Esophagus squamous epithelium (tissue), 5 donors: ENCODE data around the gene KIAA2012. TPM values are rescaled to one million over a fixed set of nuclear protein-coding genes. Genes with fewer than 3 reads are reported as not detected.
A peak's percentile ranks its signal among the peaks of the same experiment; 100 is the strongest.
"Not testable (repeated sequence)": the region's sequence is repeated elsewhere in the genome, so short reads cannot be mapped to it uniquely, and the experiment has no call there.

Source experiments
- DNase-seq: peaks from one replicate; lab custom pipeline; 2025; lab: John Stamatoyannopoulos, UW
- H3K27ac ChIP-seq, 4 donors: fragments of 200-600 bp; sonication (generic); one replicate each; pipeline ENCODE4 v1.5.1; 2016 to 2019; ENCODE audit warnings: mild to moderate bottlenecking in 1 of 4
- H3K27me3 ChIP-seq, 4 donors: fragments of 200-600 bp; sonication (generic); 1 replicate in 3 of 4; 2 replicates in 1 of 4; pipeline versions ENCODE4 v1.5.1 to v1.6.0; 2017 to 2021; ENCODE audit warnings: antibody characterized with exemption in 1 of 4
- H3K36me3 ChIP-seq, 3 donors: fragments of 200-600 bp; sonication (generic); one replicate each; pipeline ENCODE4 v1.5.1; 2016 to 2019
- H3K4me1 ChIP-seq, 3 donors: fragments of 200-600 bp; sonication (generic); one replicate each; pipeline ENCODE4 v1.5.1; 2017 to 2019
- H3K4me3 ChIP-seq, 4 donors: fragments of 200-600 bp; sonication (generic); 1 replicate in 3 of 4; 2 replicates in 1 of 4; pipeline ENCODE4 v1.5.1; 2016 to 2019; ENCODE audit warnings: mild to moderate bottlenecking in 2 of 4, moderate library complexity in 1 of 4
- H3K9me3 ChIP-seq, 3 donors: fragments of 200-600 bp; sonication (generic); one replicate each; pipeline ENCODE4 v1.5.1; 2016 to 2019
- CTCF ChIP-seq, 6 experiments: fragments of 450-650 bp in 4 of 6; fragments of 200-600 bp in 2 of 6; sonication (generic) in 2 of 6; IDR thresholded peaks; one replicate each; pipeline ENCODE4 v1.5.1; 2016 to 2019; ENCODE audit warnings: antibody characterized with exemption in 6 of 6, mild to moderate bottlenecking in 4 of 6, moderate library complexity in 4 of 6
- POLR2A ChIP-seq, 4 donors: fragments of 450-650 bp; IDR thresholded peaks; one replicate each; pipeline ENCODE4 v1.6.1; 2017; ENCODE audit warnings: antibody characterized with exemption in 4 of 4, mild to moderate bottlenecking in 4 of 4, moderate library complexity in 3 of 4
- WGBS, 2 donors: methylation state at CpG; one replicate each; pipeline ENCODE4 v1.1.5; 2018; 5-methylcytosine and 5-hydroxymethylcytosine counted together
- intact Hi-C: fragments of 100-400 bp; cut with DNase I; formaldehyde crosslinking; loops from one replicate; pipeline ENCODE4 v1.15.0; 2022
- total RNA-seq, 4 donors: library from RNA; depleted of rRNA; stranded (reverse); fragments of >200 nt; gene quantifications; one replicate each; pipeline ENCODE4 v1.1.0, GENCODE V29; 2016
- donor health status: DM: yes; HTN: yes; CAD: no.

Gene KIAA2012
- total RNA-seq, 4 donors from 2014 or later = not detected

GRCh38 chr2:202133200-202133908 lies 60.3 kb downstream of the KIAA2012 start:
- intact Hi-C loops = no loop called here
- TF ChIP-seq POLR2A (IDR thresholded peaks at IDR 0.05) = no peak
- no peak for TF ChIP-seq CTCF (IDR thresholded peaks at IDR 0.05)
- WGBS, 2 donors = 80 to 81% methylated on average over 5 of the region's 5 CpGs
- no peak for DNase-seq
- no peaks in the 10 kb centered on the region for H3K36me3 ChIP-seq
- no peaks in the 10 kb centered on the region for H3K27me3 ChIP-seq
- H3K9me3 ChIP-seq = no peaks in the 10 kb centered on the region
- H3K4me3 ChIP-seq = no peak overlapping the region
- peaks cover 0 to 21% (median 7%) of the 10 kb centered on the region in 3 donors for H3K4me1 ChIP-seq
- H3K27ac ChIP-seq = no peak overlapping the region

- no peaks in the 10 kb centered on the region for H3K9me3 ChIP-seq
- intact Hi-C loops = no loop called here
- no peak for DNase-seq
- H3K4me3 ChIP-seq = no peak overlapping the region
- no peaks in the 10 kb centered on the region for H3K36me3 ChIP-seq
- H3K27ac ChIP-seq = no peak overlapping the region
- no peaks in the 10 kb centered on the region for H3K27me3 ChIP-seq
- H3K4me1 ChIP-seq = peaks cover 0 to 18% (median 7%) of the 10 kb centered on the region in 3 donors
- no peak for TF ChIP-seq POLR2A (IDR thresholded peaks at IDR 0.05)
Observed at GRCh38 chr2:202133909-202134265, 60.8 kb downstream of the KIAA2012 start.

GRCh38 chr2:202135091-202135874 lies 62.2 kb downstream of the KIAA2012 start:
- intact Hi-C loops = no loop called here
- 47 to 53% methylated on average over 4 of the region's 4 CpGs for WGBS, 2 donors
- Histone ChIP-seq H3K9me3 (no peaks in the 10 kb centered on the region), H3K36me3 (no peaks in the 10 kb centered on the region), H3K27me3 (no peaks in the 10 kb centered on the region), H3K27ac (peak overlapping the region in 2 of 4 donors; percentile 20 to 60), H3K4me1 (peaks cover 0 to 18% (median 7%) of the 10 kb centered on the region in 3 donors), H3K4me3 (no peak overlapping the region)
- TF ChIP-seq CTCF (IDR thresholded peaks at IDR 0.05) (no peak), POLR2A (IDR thresholded peaks at IDR 0.05) (no peak)
- no peak for DNase-seq

- H3K4me3 ChIP-seq, H3K27me3 ChIP-seq, intact Hi-C loops, H3K36me3 ChIP-seq, DNase-seq, H3K9me3 ChIP-seq: not testable (repeated sequence)
- WGBS, 2 donors = 88 to 90% methylated on average over 17 to 18 of the region's 18 CpGs
- peaks cover 0 to 23% (median 7%) of the 10 kb centered on the region in 3 donors for H3K4me1 ChIP-seq
- H3K27ac ChIP-seq = peak overlapping the region in 3 of 4 donors; percentile 21 to 48 (median 30)
Observed at GRCh38 chr2:202136039-202136438, 63.0 kb downstream of the KIAA2012 start.

GRCh38 chr2:202136526-202136925 lies 63.5 kb downstream of the KIAA2012 start:
- DNase-seq = no peak
- no peak for TF ChIP-seq POLR2A (IDR thresholded peaks at IDR 0.05)
- no peak for TF ChIP-seq CTCF (IDR thresholded peaks at IDR 0.05)
- 96% methylated on average over 21 of the region's 36 CpGs; no CpG with 5 or more reads in 1 of the 2 donors for WGBS, 2 donors
- H3K4me1 ChIP-seq = peaks cover 0 to 23% (median 7%) of the 10 kb centered on the region in 3 donors
- no peak overlapping the region for H3K4me3 ChIP-seq
- H3K9me3 ChIP-seq = no peaks in the 10 kb centered on the region
- no peak overlapping the region for H3K27ac ChIP-seq
- H3K36me3 ChIP-seq = no peaks in the 10 kb centered on the region
- no peaks in the 10 kb centered on the region for H3K27me3 ChIP-seq
- intact Hi-C loops = no loop called here
